GM19463 (cell line): Measurements from ENCODE around the gene NTN1.

Source experiments
- ATAC-seq: cut with Tn5 transposase; IDR thresholded peaks from one replicate; pipeline ENCODE4 v1.9.1; 2021; ENCODE audit warnings: mild to moderate bottlenecking, moderate library complexity; ENCODE audit not compliant: unreplicated experiment

NTN1 gene

GRCh38 chr17:9035249-9035648 is 13.9 kb downstream of the NTN1 start:
- ATAC-seq, result no peak

GRCh38 chr17:9036336-9036735 is 15.0 kb downstream of the NTN1 start:
- no peak for ATAC-seq

GRCh38 chr17:9037736-9038135 is 16.4 kb downstream of the NTN1 start:
- no peak for ATAC-seq

- ATAC-seq, result no peak
These were observed 17.1 kb downstream of the NTN1 start for GRCh38 chr17:9038380-9038779.

- ATAC-seq, result no peak
These were observed 23.6 kb downstream of the NTN1 start for GRCh38 chr17:9044772-9045463.

- ATAC-seq, result no peak
These were observed 29.6 kb downstream of the NTN1 start for GRCh38 chr17:9050801-9051401.

- ATAC-seq, result no peak
These were observed 30.3 kb downstream of the NTN1 start for GRCh38 chr17:9051561-9051960.

- ATAC-seq, result no peak
These were observed 31.6 kb downstream of the NTN1 start for GRCh38 chr17:9052921-9053320.

- no peak for ATAC-seq
These were observed 32.1 kb downstream of the NTN1 start for GRCh38 chr17:9053406-9053805.

- no peak for ATAC-seq
These were observed 33.0 kb downstream of the NTN1 start for GRCh38 chr17:9054126-9054975.

- no peak for ATAC-seq
These were observed 34.0 kb downstream of the NTN1 start for GRCh38 chr17:9055281-9055680.

GRCh38 chr17:9056566-9056965 is 35.3 kb downstream of the NTN1 start:
- no peak for ATAC-seq

GRCh38 chr17:9057310-9057709 is 36.0 kb downstream of the NTN1 start:
- no peak for ATAC-seq

GRCh38 chr17:9062399-9062902 is 41.1 kb downstream of the NTN1 start:
- no peak for ATAC-seq

- ATAC-seq, result no peak
These were observed 43.1 kb downstream of the NTN1 start for GRCh38 chr17:9064311-9064834.

GRCh38 chr17:9071016-9071415 is 49.7 kb downstream of the NTN1 start:
- no peak for ATAC-seq

- no peak for ATAC-seq
These were observed 50.6 kb downstream of the NTN1 start for GRCh38 chr17:9071811-9072498.

- ATAC-seq, result no peak
These were observed 51.5 kb downstream of the NTN1 start for GRCh38 chr17:9072696-9073339.

- ATAC-seq, result no peak
These were observed 52.8 kb downstream of the NTN1 start for GRCh38 chr17:9074131-9074530.

GRCh38 chr17:9079461-9080103 is 58.3 kb downstream of the NTN1 start:
- ATAC-seq, result no peak
